Measurements from ENCODE around the gene LSG1. TPM values are rescaled to one million over a fixed set of nuclear protein-coding genes. Genes with fewer than 3 reads are reported as not detected.

The LSG1 gene
- polyA plus RNA-seq, 1 donor from 2014 or later: 35.5 TPM

- no peaks in the 10 kb centered on the region for H3K36me3 ChIP-seq (ENCODE audit: insufficient read depth, low read length)
These were observed 54.2 kb downstream of the LSG1 start for GRCh38 chr3:194617827-194618226.

GRCh38 chr3:194617143-194617671 lies 54.8 kb downstream of the LSG1 start:
- no peak for TF ChIP-seq POLR2AphosphoS5 (IDR thresholded peaks at IDR 0.05)
- Histone ChIP-seq H3K9me3 (ENCODE audit: low read length) (no peaks in the 10 kb centered on the region), H4K20me1 (ENCODE audit: insufficient read depth) (no peaks in the 10 kb centered on the region), H2AFZ (ENCODE audit: low read depth, low read length) (no peak overlapping the region), H3F3A (ENCODE audit: insufficient read depth, low read length, poor library complexity, severe bottlenecking) (no peaks in the 10 kb centered on the region), H3K36me3 (ENCODE audit: insufficient read depth, low read length) (no peaks in the 10 kb centered on the region), H3K9me2 (ENCODE audit: insufficient read depth, low read length) (no peaks in the 10 kb centered on the region), H3K4me3 (ENCODE audit: low read length) (no peak overlapping the region), H3K4me2 (ENCODE audit: low read length) (no peak overlapping the region), H3K27ac (ENCODE audit: low read length) (no peak overlapping the region), H3K27me3 (ENCODE audit: insufficient read depth, low read depth, low read length) (no peaks in the 10 kb centered on the region), H3K79me2 (replicated peaks; ENCODE audit: insufficient read depth, low read length) (no peaks in the 10 kb centered on the region), H3K9ac (ENCODE audit: low read length) (no peak overlapping the region)

More at GRCh38 chr3:194617827-194618226, 54.2 kb downstream of the LSG1 start:
- no peak overlapping the region for H3K4me2 ChIP-seq (ENCODE audit: low read length)
- no peaks in the 10 kb centered on the region for H4K20me1 ChIP-seq (ENCODE audit: insufficient read depth)
- H3K4me3 ChIP-seq (ENCODE audit: low read length): no peak overlapping the region
- no peaks in the 10 kb centered on the region for H3K9me3 ChIP-seq (ENCODE audit: low read length)
- no peaks in the 10 kb centered on the region for H3K9me2 ChIP-seq (ENCODE audit: insufficient read depth, low read length)
- H3K79me2 ChIP-seq (replicated peaks; ENCODE audit: insufficient read depth, low read length): no peaks in the 10 kb centered on the region
- H3K27me3 ChIP-seq (ENCODE audit: insufficient read depth, low read depth, low read length): no peaks in the 10 kb centered on the region
- H2AFZ ChIP-seq (ENCODE audit: low read depth, low read length): no peak overlapping the region
- no peak overlapping the region for H3K9ac ChIP-seq (ENCODE audit: low read length)
- TF ChIP-seq SMC3 (conservative IDR thresholded peaks at IDR 0.05; ENCODE audit: poor library complexity): no peak
- TF ChIP-seq, protein P1, sequence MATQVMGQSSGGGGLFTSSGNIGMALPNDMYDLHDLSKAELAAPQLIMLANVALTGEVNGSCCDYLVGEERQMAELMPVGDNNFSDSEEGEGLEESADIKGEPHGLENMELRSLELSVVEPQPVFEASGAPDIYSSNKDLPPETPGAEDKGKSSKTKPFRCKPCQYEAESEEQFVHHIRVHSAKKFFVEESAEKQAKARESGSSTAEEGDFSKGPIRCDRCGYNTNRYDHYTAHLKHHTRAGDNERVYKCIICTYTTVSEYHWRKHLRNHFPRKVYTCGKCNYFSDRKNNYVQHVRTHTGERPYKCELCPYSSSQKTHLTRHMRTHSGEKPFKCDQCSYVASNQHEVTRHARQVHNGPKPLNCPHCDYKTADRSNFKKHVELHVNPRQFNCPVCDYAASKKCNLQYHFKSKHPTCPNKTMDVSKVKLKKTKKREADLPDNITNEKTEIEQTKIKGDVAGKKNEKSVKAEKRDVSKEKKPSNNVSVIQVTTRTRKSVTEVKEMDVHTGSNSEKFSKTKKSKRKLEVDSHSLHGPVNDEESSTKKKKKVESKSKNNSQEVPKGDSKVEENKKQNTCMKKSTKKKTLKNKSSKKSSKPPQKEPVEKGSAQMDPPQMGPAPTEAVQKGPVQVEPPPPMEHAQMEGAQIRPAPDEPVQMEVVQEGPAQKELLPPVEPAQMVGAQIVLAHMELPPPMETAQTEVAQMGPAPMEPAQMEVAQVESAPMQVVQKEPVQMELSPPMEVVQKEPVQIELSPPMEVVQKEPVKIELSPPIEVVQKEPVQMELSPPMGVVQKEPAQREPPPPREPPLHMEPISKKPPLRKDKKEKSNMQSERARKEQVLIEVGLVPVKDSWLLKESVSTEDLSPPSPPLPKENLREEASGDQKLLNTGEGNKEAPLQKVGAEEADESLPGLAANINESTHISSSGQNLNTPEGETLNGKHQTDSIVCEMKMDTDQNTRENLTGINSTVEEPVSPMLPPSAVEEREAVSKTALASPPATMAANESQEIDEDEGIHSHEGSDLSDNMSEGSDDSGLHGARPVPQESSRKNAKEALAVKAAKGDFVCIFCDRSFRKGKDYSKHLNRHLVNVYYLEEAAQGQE (IDR thresholded peaks at IDR 0.05; ENCODE audit: borderline replicate concordance): no peak
- TF ChIP-seq EZH2 (IDR thresholded peaks at IDR 0.05; ENCODE audit: borderline replicate concordance, insufficient read depth, low read length, poor library complexity, severe bottlenecking): no peak
- no peak for TF ChIP-seq POLR2AphosphoS5 (IDR thresholded peaks at IDR 0.05)
- no peak overlapping the region for H3K27ac ChIP-seq (ENCODE audit: low read length)
- H3F3A ChIP-seq (ENCODE audit: insufficient read depth, low read length, poor library complexity, severe bottlenecking): no peaks in the 10 kb centered on the region

DNA sequence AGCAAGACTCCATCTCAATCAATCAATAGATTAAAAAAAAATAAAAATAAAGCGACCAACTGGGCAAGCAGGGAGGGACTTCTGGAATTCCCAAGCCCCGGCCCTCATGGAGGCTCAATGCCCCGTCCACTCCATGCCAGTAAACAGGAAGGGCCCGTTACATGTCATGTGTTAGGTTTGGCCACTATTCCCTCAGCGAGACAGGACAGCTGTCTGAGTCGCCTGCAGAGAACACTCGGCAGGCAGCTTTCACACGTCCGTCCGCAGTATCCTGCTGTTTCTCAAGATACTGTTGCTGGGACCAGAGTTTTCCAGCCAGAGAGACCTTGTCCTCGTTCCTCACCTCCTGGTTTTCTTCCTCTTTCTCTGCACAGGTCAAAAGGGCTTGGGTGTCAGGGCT lies 56.8 kb downstream of the LSG1 start:
- H3K9me2 ChIP-seq (ENCODE audit: insufficient read depth, low read length): no peaks in the 10 kb centered on the region
- H3K27ac ChIP-seq (ENCODE audit: low read length): no peak overlapping the region
- TF ChIP-seq EZH2 (IDR thresholded peaks at IDR 0.05; ENCODE audit: borderline replicate concordance, insufficient read depth, low read length, poor library complexity, severe bottlenecking): no peak
- TF ChIP-seq MXI1 (conservative IDR thresholded peaks at IDR 0.05; ENCODE audit: poor library complexity, severe bottlenecking): no peak
- TF ChIP-seq CTCF (IDR thresholded peaks at IDR 0.05; ENCODE audit: poor library complexity, severe bottlenecking): no peak
- H2AFZ ChIP-seq (ENCODE audit: low read depth, low read length): no peak overlapping the region
- H4K20me1 ChIP-seq (ENCODE audit: insufficient read depth): no peaks in the 10 kb centered on the region
- H3K4me2 ChIP-seq (ENCODE audit: low read length): no peak overlapping the region
- H3K9ac ChIP-seq (ENCODE audit: low read length): no peak overlapping the region
- no peaks in the 10 kb centered on the region for H3K27me3 ChIP-seq (ENCODE audit: insufficient read depth, low read depth, low read length)
- no peak overlapping the region for H3K4me3 ChIP-seq (ENCODE audit: low read length)
- no peaks in the 10 kb centered on the region for H3K36me3 ChIP-seq (ENCODE audit: insufficient read depth, low read length)
- H3K79me2 ChIP-seq (replicated peaks; ENCODE audit: insufficient read depth, low read length): no peaks in the 10 kb centered on the region
- no peaks in the 10 kb centered on the region for H3F3A ChIP-seq (ENCODE audit: insufficient read depth, low read length, poor library complexity, severe bottlenecking)
- no peaks in the 10 kb centered on the region for H3K9me3 ChIP-seq (ENCODE audit: low read length)
